Measurements from ENCODE around the gene GNAT2. TPM values are rescaled to one million over a fixed set of nuclear protein-coding genes. Genes with fewer than 3 reads are reported as not detected.

The GNAT2 gene
- total and polyA plus RNA-seq, 2 experiments from 2014 or later: not detected

- no peak for DNase-seq (ENCODE audit: low read depth in 1 of 2, low spot score in 1 of 2)
- H3K27me3 ChIP-seq: no peaks in the 10 kb centered on the region
- H3K27ac ChIP-seq: no peak overlapping the region
- no peaks in the 10 kb centered on the region for H3K9me3 ChIP-seq (ENCODE audit: low read depth)
- no peak overlapping the region for H3K4me3 ChIP-seq
- H3K4me1 ChIP-seq (ENCODE audit: low read depth): no peaks in the 10 kb centered on the region
- peaks cover 11% of the 10 kb centered on the region for H3K36me3 ChIP-seq
- TF ChIP-seq CTCF (IDR thresholded peaks at IDR 0.05; ENCODE audit: low read depth, low read length): no peak
Measured at GRCh38 chr1:109628540-109629321, 9.3 kb upstream of the GNAT2 start.

DNA sequence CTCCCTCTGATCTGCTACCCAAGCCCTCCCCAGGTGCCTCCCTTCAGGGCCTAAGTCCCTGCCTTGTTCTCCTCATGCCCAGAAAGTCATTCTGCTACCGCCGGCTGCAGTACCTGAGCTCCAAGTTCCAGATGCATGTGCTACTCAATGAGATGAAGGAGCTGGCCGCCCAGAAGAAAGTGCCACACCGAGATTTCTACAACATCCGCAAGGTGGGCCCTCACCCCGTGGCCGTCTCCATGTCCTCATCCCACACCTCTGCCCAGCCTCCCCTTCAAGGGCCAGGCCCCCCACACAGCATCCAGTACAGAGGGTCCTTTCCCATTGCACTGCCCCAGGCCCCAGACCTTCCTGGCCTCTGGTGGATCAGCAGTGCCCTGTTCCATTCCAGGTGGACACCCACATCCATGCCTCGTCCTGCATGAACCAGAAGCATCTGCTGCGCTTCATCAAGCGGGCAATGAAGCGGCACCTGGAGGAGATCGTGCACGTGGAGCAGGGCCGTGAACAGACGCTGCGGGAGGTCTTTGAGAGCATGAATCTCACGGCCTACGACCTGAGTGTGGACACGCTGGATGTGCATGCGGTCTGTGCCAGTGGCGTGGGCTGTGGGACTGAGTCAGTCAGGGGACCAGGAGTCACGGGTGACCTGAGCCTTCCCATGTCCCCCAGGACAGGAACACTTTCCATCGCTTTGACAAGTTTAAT lies 8.4 kb upstream of the GNAT2 start:
- TF ChIP-seq CTCF (IDR thresholded peaks at IDR 0.05; ENCODE audit: low read depth, low read length): no peak
- H3K36me3 ChIP-seq: peaks cover 11% of the 10 kb centered on the region
- no peaks in the 10 kb centered on the region for H3K4me1 ChIP-seq (ENCODE audit: low read depth)
- H3K27ac ChIP-seq: no peak overlapping the region
- H3K9me3 ChIP-seq (ENCODE audit: low read depth): no peaks in the 10 kb centered on the region
- H3K4me3 ChIP-seq: no peak overlapping the region
- DNase-seq (ENCODE audit: low read depth in 1 of 2, low spot score in 1 of 2): no peak
- no peaks in the 10 kb centered on the region for H3K27me3 ChIP-seq

- no peak overlapping the region for H3K27ac ChIP-seq
- TF ChIP-seq CTCF (IDR thresholded peaks at IDR 0.05; ENCODE audit: low read depth, low read length): no peak
- H3K4me3 ChIP-seq: no peak overlapping the region
- H3K4me1 ChIP-seq (ENCODE audit: low read depth): no peaks in the 10 kb centered on the region
- peaks cover 11% of the 10 kb centered on the region for H3K36me3 ChIP-seq
- DNase-seq (ENCODE audit: low read depth in 1 of 2, low spot score in 1 of 2): no peak
- no peaks in the 10 kb centered on the region for H3K27me3 ChIP-seq
- H3K9me3 ChIP-seq (ENCODE audit: low read depth): no peaks in the 10 kb centered on the region
Measured at GRCh38 chr1:109626682-109627408, 7.4 kb upstream of the GNAT2 start.

GRCh38 chr1:109625601-109626560 lies 6.5 kb upstream of the GNAT2 start:
- DNase-seq (ENCODE audit: low read depth in 1 of 2, low spot score in 1 of 2): no peak
- no peaks in the 10 kb centered on the region for H3K4me1 ChIP-seq (ENCODE audit: low read depth)
- no peak overlapping the region for H3K27ac ChIP-seq
- peaks cover 7% of the 10 kb centered on the region for H3K36me3 ChIP-seq
- no peak for TF ChIP-seq CTCF (IDR thresholded peaks at IDR 0.05; ENCODE audit: low read depth, low read length)
- H3K4me3 ChIP-seq: no peak overlapping the region
- no peaks in the 10 kb centered on the region for H3K27me3 ChIP-seq
- no peaks in the 10 kb centered on the region for H3K9me3 ChIP-seq (ENCODE audit: low read depth)

GRCh38 chr1:109625176-109625575 lies 5.8 kb upstream of the GNAT2 start:
- no peaks in the 10 kb centered on the region for H3K4me1 ChIP-seq (ENCODE audit: low read depth)
- H3K36me3 ChIP-seq: peaks cover 6% of the 10 kb centered on the region
- no peak for DNase-seq (ENCODE audit: low read depth in 1 of 2, low spot score in 1 of 2)
- H3K9me3 ChIP-seq (ENCODE audit: low read depth): no peaks in the 10 kb centered on the region
- H3K4me3 ChIP-seq: no peak overlapping the region
- no peak overlapping the region for H3K27ac ChIP-seq
- no peaks in the 10 kb centered on the region for H3K27me3 ChIP-seq
- TF ChIP-seq CTCF (IDR thresholded peaks at IDR 0.05; ENCODE audit: low read depth, low read length): no peak

Measured in cardiac muscle cell (in vitro differentiated cells and primary cell).